Activated T-cell treated with anti-CD3 and anti-CD28 coated beads for 48 hours (primary cell): ENCODE data around the gene MTA3.

Experiments
- DNase-seq: peaks from one replicate; pipeline ENCODE4 v3.0.0-alpha.2; 2020; ENCODE audit warnings: low read depth

Gene MTA3

DNA sequence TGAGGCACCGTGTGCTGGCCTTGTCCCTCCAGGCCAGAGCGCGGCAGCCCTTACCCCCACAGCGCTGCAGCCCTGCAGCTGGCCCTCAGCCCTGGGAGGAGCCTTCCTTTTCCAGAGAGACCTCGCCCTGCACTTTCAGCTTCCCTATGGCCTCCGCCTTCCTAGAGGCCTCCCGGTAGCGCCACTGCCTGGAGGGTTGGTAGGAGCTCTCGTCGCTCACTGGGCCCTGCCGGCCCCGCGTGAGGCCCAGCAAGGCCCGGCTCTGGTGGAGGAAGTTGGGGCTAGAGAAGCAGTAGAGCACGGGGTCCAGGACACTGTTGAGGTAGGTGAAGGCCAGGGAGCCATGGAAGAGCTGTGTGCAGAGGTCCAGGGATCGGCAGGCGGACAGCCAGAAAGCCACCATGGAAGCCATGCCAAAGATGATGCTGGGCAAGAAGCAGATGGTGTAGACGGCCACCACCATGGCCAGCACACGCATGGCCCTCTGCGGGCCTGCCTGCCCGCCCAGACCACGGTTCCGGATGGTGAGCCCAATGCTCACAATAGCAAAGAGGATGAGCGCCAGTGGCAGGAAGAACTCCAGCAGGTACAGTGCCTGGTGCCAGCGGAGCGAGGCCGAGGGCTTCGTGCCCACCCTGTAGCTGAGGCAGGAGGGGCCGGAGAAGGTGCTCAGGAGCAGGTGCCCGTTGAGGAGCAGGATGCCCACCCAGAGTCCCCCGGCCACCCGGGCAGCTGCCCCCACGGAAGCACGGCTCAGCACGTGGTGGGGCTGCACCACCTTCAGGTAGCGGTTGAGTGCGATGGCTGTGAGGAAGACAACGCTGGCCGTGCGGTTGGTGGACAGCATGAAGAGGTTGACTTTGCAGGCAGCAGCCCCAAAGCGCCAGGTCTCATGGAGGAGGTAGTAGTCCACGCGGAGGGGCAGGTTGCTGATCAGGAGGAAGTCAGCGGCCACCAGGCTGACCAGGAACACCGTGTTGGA lies 194.7 kb downstream of the MTA3 start:
- DNase-seq = no peak

- DNase-seq = no peak
Observed at GRCh38 chr2:42764096-42764495, 195.7 kb downstream of the MTA3 start, which contains the start of gene OXER1. OXER1 (minus strand) TSS chr2:42764135; CDS start chr2:42764062, 73 bp downstream.

GRCh38 chr2:42764901-42765300 lies 196.5 kb downstream of the MTA3 start:
- no peak for DNase-seq

- DNase-seq = no peak
Observed at GRCh38 chr2:42765686-42766085, 197.3 kb downstream of the MTA3 start.

- no peak for DNase-seq
Observed at GRCh38 chr2:42767080-42767898, 198.9 kb downstream of the MTA3 start.

- no peak for DNase-seq
Observed at GRCh38 chr2:42767899-42768705, 199.7 kb downstream of the MTA3 start.

GRCh38 chr2:42768706-42769256 lies 200.3 kb downstream of the MTA3 start:
- DNase-seq = no peak

DNA sequence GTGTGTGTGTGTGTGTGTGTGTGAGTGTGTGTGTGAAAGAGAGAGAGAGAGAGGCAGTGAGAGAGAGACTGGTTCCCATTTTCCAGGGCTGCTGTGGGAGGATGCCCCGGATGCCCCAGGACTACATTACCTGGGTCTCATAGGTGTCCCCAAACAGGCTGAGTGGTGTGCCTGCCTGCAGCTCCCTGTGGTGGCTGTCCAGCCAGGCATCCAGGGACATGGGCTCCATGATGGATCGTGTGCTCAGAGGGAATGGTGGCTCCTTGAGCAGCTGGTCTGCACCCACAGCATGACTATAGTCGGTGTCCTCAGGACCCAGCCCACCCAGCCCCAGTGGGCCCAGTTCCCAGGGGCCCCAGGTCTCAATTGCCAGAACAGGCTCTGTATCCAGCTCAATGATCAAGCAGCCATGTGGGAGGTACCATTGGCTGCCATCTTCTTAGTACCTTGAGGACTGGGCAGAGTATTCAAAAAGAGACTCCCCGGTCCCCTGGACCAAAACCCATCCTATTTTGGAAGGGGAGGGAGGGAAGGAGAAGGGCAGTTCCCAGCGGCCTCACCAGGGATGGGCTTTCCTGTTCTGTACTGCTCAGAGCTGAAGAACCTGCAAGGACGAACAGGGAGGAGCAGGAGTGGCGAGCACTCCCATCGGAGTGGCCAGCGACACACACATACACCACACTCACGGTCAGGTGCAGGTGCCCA lies 201.3 kb downstream of the MTA3 start:
- no peak for DNase-seq

DNA sequence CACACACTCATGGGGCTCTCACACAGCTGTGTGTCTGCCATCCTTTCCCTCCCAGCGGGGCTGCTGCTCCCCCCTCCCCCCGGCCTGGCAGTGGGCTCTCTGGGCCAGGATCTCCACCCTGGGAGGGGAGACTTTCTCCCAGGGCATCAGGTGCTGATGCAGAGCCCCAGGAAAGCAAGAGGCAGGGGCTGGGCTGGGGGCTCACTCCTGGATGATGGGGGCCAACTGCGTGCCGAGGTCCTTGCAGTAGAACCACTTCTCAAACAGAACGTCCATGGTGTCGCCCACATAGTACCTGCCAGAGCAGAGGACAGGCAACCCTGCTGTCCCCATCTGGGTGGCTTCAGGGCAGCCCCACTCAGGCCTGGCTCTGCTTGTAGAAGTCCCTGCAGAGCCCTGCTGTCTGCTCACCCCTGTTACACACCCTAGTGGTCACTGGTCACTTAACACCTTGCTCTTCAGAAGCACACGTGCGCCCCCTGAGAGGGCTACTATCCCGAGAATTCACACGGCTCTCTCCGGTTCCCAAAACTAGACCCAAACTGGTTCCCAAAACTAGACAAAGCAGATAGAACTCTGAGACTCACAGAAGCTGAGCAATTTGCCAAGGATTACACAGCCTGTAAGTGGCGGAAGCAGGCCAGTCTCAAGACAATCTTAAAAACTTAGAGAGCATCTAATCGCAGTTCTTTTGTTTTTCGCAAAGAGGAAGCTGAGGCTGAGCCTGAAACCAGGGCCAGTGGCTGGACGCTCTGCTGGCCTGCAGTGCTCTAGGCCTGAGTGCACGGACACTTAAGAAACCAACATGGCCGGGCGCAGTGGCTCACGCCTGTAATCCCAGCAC lies 202.1 kb downstream of the MTA3 start:
- DNase-seq = no peak

- no peak for DNase-seq
Observed at GRCh38 chr2:42771546-42772153, 203.2 kb downstream of the MTA3 start.

- DNase-seq = no peak
Observed at GRCh38 chr2:42775186-42775585, 206.8 kb downstream of the MTA3 start.

DNA sequence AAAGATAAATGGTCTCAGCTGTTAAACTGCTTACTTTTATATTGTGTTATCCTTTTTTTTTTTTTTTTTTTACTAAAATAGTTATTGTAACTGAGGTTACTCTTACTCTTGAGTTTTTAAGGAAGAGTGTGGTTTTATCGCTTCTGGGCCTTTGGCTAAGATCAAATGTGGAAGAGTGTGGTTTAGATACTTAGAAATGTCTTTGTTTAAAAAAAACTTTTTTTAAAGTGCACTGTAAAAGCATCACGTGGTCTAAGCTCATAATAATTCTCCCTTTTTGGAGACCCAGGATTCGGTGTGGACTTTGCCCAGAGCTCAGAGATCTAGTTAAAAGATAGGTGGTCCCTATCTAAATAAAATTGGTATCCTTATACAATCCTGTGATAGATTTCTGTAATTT lies 207.4 kb downstream of the MTA3 start:
- DNase-seq = no peak

DNA sequence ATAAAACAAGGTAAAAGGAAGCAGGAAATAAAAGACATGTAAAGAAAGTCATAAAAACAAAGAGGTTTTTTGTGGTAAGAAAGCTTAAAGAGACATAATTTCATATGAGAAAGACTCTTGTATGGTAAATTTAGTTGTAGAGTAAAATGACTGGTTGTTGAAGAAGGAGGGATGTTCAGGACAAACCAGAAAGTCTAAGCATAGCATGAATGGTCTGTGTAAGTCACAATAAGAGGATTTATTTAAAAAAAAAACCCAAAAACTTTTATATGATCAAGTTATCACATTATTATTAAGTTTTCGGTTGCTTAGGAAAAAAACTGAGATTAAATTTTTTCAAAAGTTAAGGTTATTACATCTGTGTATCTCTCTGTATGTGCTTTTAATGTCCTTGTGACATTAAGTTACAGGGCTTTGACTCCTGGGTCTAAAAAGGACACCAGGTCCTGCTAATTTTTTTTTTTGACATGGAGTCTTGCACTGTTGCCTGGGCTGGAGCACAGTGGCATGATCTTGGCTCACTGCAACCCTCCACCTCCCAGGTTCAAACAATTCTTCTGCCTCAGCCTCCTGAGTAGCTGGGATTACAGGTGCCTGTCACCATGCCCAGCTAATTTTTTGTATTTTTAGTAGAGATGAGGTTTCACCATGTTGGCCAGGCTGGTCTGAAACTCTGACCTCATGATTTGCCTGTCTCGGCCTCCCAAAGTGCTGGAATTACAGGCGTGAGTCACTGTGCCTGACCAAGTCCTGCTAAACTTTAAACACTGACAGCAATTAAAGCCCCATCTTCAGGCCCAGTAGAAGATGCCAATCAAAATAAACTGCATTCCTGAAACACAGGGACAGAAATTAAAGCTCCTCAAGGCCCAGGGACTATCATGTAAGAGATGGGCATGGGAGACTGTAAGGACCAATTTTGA lies 209.7 kb downstream of the MTA3 start:
- DNase-seq = no peak

DNA sequence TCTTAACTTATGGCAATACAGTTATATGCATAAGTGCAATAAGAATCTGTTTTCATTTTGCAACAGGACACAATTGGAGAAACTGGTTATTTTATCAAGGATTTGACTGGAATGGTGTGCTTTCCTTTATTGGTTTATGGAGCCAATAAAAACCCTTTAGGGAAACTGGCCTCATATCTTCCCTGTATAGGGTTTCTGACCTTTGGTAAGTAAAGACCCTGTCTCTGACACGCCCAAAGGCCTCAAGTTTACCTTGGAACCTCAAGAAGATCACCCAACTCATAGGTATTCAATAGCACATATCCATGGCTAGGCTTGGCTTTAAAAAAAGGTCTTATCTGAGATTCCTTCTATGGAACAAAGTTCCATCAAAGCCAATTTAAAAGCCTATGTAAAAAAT lies 212.7 kb downstream of the MTA3 start:
- DNase-seq = no peak

GRCh38 chr2:42783511-42783910 lies 215.1 kb downstream of the MTA3 start:
- no peak for DNase-seq

DNA sequence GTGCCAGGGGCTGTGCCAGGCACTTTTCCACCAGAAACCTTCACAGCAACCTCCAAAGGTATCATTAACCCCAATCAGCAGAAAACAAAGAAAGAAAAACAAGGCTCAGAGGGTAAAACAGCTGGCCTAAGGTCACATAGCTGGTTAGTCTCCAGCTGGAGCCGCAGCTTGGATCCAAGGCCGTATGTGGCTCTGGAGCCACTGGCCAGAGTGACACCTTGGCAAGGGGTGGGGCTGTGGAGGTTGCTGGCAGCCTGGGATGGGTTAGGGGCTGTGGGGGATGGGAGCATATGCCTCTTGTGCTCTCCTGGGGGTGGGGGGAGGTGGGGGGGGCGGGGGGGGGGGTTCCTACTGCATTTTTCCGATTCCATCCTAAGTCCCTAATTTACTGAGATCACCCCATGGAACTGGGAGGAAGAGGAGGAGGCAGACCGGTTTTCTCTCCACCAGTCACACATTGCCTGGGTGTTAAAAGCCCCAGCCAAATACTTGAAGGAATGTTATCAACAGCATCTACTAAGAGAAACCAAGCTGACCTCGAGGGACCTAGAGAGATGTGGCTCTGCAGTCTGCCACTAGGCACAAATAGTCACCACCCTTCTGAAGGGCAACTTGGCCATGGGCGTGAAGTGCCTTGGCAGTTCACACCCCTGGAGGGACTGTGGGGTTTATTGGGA lies 215.9 kb downstream of the MTA3 start:
- no peak for DNase-seq

GRCh38 chr2:42786561-42787345 lies 218.3 kb downstream of the MTA3 start:
- no peak for DNase-seq
